SU-DHL-6 (cell line): ENCODE results near the gene DOC2B.

ENCODE experiments used
- EZH2phosphoT487 ChIP-seq: fragments of 200-600 bp; sonication (generic), shearing (Covaris generic); conservative IDR thresholded peaks from 2 replicates; pipeline ENCODE4 v1.6.1; 2018; ENCODE audit warnings: mild to moderate bottlenecking, antibody characterized with exemption, low read length, moderate library complexity, mixed read lengths
- TF ChIP-seq, protein P1 (sequence below): fragments of 200-600 bp; sonication (generic); IDR thresholded peaks from one replicate; pipeline ENCODE4 v1.5.1; 2017; ENCODE audit warnings: antibody characterized with exemption, mild to moderate bottlenecking, low read length, moderate library complexity; ENCODE audit not compliant: insufficient read depth, poor library complexity, severe bottlenecking

DNA sequence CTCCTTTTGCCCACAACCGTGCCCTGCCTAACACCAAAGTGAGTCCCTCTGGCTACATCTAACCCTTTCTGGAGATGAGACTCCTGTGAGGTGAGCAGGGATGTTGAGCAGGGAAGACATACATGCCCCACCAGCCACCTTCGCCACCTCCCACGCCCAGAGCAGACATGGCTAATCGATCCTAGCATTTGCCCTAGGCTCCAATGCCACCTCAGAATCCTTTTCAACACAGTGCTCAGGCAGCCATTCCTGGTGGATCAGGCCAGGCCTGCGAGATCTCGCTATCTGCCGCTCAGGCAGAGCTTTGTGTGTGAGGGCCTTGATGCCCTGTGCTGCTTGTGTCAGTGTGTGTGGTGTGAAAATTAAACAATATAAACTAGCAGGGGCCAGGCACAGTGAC, 23.1 kb downstream of the DOC2B start:
- TF ChIP-seq, protein P1, sequence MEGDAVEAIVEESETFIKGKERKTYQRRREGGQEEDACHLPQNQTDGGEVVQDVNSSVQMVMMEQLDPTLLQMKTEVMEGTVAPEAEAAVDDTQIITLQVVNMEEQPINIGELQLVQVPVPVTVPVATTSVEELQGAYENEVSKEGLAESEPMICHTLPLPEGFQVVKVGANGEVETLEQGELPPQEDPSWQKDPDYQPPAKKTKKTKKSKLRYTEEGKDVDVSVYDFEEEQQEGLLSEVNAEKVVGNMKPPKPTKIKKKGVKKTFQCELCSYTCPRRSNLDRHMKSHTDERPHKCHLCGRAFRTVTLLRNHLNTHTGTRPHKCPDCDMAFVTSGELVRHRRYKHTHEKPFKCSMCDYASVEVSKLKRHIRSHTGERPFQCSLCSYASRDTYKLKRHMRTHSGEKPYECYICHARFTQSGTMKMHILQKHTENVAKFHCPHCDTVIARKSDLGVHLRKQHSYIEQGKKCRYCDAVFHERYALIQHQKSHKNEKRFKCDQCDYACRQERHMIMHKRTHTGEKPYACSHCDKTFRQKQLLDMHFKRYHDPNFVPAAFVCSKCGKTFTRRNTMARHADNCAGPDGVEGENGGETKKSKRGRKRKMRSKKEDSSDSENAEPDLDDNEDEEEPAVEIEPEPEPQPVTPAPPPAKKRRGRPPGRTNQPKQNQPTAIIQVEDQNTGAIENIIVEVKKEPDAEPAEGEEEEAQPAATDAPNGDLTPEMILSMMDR = no peak
- TF ChIP-seq EZH2phosphoT487 = no peak
